Activated T-cell treated with anti-CD3 and anti-CD28 coated beads, Interleukin-2, amount 50 U/mL, for 48 hours (primary cell): ENCODE data around the gene LYPD5.

Source experiments
- DNase-seq, 2 experiments: peaks; one replicate each; pipeline ENCODE4 v3.0.0-alpha.2; 2020

The LYPD5 gene

GRCh38 chr19:43749898-43750297 is 52.3 kb downstream of the LYPD5 start:
- no peak for DNase-seq

- no peak for DNase-seq
Measured at GRCh38 chr19:43749152-43749551, 53.1 kb downstream of the LYPD5 start.

- no peak for DNase-seq
Measured at GRCh38 chr19:43748685-43749084, 53.6 kb downstream of the LYPD5 start.

DNA sequence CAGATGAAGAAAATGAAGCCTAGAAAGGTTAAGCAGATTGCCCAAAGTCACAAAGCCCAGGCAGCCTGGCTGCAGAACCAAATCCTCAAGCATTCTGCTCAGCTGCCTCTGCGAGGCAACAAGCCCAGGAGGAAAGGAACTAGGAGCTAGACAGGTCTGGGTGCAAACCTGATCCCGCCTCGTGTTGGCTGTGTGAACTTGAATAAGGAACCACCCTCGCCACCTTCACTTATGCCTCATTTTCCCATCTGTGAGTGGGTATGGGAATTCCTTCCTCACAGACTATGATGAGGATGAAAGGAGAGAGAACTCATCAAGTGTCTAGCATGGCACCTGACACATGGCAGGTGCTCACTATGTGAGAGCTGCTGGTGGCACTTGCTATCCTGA is 54.0 kb downstream of the LYPD5 start:
- no peak for DNase-seq

- DNase-seq = no peak
Measured at GRCh38 chr19:43747557-43748204, 54.6 kb downstream of the LYPD5 start.
